NCI-H2227 treated with DMSO at 0.1 percent for 48 hours (cell line): Measurements from ENCODE around the gene FCAMR.

Experiments
- DNase-seq: peaks from one replicate; lab custom pipeline; 2025; lab: John Stamatoyannopoulos, UW

FCAMR gene

DNA sequence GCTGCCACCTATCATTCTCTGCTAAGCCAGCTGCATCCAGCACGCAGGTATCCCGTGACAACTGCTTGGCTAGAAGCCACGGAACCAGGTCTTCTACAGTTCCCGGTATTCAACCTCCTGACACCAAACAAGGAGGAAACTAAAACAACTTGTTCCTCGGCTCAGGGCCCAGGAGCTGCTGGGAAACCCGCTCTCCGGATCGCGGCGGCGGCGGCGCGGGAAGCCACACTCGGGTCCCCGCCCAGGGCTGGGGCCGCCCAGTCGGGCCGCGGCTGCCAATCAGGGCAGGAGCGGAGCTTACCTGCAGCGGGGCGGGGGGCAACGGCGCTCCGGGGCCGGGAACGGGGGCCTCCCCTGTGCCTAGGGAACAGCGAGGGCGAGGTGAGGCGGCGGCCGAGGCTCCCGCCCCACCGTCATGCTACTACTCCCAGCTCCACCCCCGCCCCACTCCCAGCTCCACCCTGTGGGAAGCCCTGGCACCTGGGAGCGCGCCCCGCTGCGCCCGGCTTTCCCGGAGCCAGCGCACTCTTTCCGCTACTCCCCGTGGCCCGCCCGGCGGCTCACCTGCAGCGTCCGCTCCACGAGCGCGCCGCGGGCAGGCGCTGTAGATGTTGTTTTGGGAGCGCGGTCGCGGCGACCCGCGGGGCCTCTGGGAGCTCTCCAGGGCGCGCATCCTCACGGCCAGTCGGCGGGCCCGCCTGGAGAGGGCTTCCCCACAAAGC, 60.9 kb downstream of the FCAMR start:
- DNase-seq = peak; percentile 6

DNA sequence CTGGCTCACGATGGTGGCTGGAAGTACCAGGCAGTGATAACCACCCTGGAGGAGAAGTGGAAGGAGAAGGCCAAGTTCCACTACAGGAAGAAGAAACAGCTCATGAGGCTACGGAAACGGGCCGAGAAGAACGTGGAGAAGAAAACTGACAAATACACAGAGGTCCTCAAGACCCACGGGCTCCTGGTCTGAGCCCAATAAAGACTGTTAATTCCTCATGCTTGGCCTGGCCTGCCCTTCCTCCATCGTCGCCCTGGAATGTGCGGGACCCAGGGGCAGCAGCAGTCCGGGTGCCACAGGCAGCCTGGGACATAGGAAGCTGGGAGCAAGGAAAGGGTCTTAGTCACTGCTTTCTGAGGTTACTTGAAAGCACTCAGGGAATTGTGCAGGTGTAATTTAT, 62.2 kb downstream of the FCAMR start:
- DNase-seq = no peak
